ENCODE results near the gene EFCAB5. TPM values are rescaled to one million over a fixed set of nuclear protein-coding genes. Genes with fewer than 3 reads are reported as not detected.

EFCAB5 gene
- total and polyA plus RNA-seq, 2 of the 8 experiments (the other 6 are each of a cell fraction or from before 2014, with no cell fraction given): 0.05 to 0.34 TPM

DNA sequence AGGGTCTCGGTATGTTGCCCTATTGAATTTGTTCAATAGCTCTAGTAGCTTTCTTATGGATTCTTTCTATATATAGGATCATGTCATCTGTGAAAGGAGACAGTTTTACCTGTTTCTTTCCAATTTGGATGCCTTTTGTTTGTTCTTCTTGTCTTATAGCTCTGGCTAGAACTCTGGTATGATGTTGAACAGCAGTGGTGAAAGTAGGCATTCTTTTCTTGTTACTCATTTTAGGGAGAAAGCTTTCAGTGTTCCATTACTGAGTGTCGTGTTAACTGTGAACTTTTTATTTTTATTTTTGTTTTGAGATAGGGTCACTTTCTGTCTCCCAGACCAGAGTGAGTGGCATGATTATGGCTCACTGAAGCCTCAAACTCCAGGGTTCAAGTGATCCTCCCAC, 21.2 kb downstream of the EFCAB5 start:
- Histone ChIP-seq H2BK5ac (ENCODE audit: low read depth, low read length) (no peak overlapping the region), H4K20me1 (replicated peaks in 1 of 2; ENCODE audit: control insufficient read depth in 1 of 2, insufficient read depth in 2 of 2, low read length in 2 of 2) (no peaks in the 10 kb centered on the region), H3K9me3 (ENCODE audit: insufficient read depth in 2 of 2, low read depth in 1 of 2, low read length in 1 of 2) (0 out of 4 replicates have a peak, but pooled peaks cover 0 to 3% of the 10 kb centered on the region in 2 experiments), H2BK15ac (ENCODE audit: low read length) (no peak overlapping the region), H2BK120ac (replicated peaks; ENCODE audit: low read depth, low read length) (no peak overlapping the region), H3K4me1 (replicated peaks in 1 of 4; ENCODE audit: control insufficient read depth in 3 of 4, insufficient read depth in 4 of 4, low read length in 3 of 4) (no peaks in the 10 kb centered on the region; a peak in 1 of 7 replicates), H3K14ac (ENCODE audit: insufficient read length) (no peak overlapping the region), H4K91ac (replicated peaks; ENCODE audit: insufficient read length, low read length) (no peak overlapping the region), H4K5ac (ENCODE audit: insufficient read length, low read depth, low read length) (no peak overlapping the region), H3K9ac (replicated peaks in 1 of 4; ENCODE audit: extremely low read depth in 1 of 4, low read depth in 3 of 4, low read length in 3 of 4) (no peak overlapping the region), H2AFZ (ENCODE audit: low read length) (no peak overlapping the region), H3K27me3 (replicated peaks in 1 of 4; ENCODE audit: control insufficient read depth in 3 of 4, extremely low read depth in 1 of 4, insufficient read depth in 3 of 4, low read length in 3 of 4) (no peaks in the 10 kb centered on the region), H3K79me2 (ENCODE audit: control insufficient read depth in 1 of 2, insufficient read depth in 2 of 2, low read length in 2 of 2) (no peaks in the 10 kb centered on the region), H2AK5ac (ENCODE audit: low read depth, low read length) (no peak overlapping the region), H3K27ac (ENCODE audit: low read depth, low read length) (no peak overlapping the region), H3K23ac (ENCODE audit: insufficient read length) (no peak overlapping the region), H3K79me1 (ENCODE audit: low read depth, low read length) (no peaks in the 10 kb centered on the region), H2BK12ac (ENCODE audit: low read depth, low read length) (no peak overlapping the region), H3K4me3 (ENCODE audit: extremely low read depth in 1 of 4, insufficient read depth in 2 of 4, low read depth in 3 of 4, low read length in 4 of 4) (no peak overlapping the region), H3K23me2 (ENCODE audit: low read depth, low read length) (no peaks in the 10 kb centered on the region), H3K56ac (replicated peaks; ENCODE audit: insufficient read length, low read depth, low read length) (no peak overlapping the region), H2BK20ac (ENCODE audit: low read length) (no peak overlapping the region), H4K8ac (ENCODE audit: extremely low read depth, insufficient read depth, low read length) (no peak overlapping the region), H3K4ac (replicated peaks; ENCODE audit: insufficient read length, low read depth, low read length) (no peak overlapping the region), H3K18ac (ENCODE audit: extremely low read depth, low read length) (no peak overlapping the region), H3K36me3 (ENCODE audit: control insufficient read depth in 2 of 4, insufficient read depth in 4 of 4, low read length in 3 of 4) (no peaks in the 10 kb centered on the region), H3K4me2 (ENCODE audit: insufficient read depth in 1 of 2, low read depth in 2 of 2, low read length in 2 of 2) (no peak overlapping the region)
- no peak for FAIRE-seq
- WGBS, 2 experiments (ENCODE audit: extremely low coverage in 1 of 2, insufficient coverage in 1 of 2, insufficient read length in 1 of 2, insufficient replicate concordance in 2 of 2, low coverage in 1 of 2, low lambda C conversion rate in 2 of 2, missing lambda C conversion rate in 1 of 2): 95% methylated on average over 2 of the region's 2 CpGs; no CpG with 5 or more reads in 1 of the 2 experiments
- ChIA-PET POLR2A (ENCODE audit: partially characterized antibody) (no interaction called here), CTCF (ENCODE audit: partially characterized antibody) (interaction anchor here (0.6 to 2.3 kb wide), 3 partner anchors 28 to 96 kb away, joined by 3 to 5 read pairs (median 5); no protein-coding TSS in a partner anchor)
- no peak for DNase-seq (ENCODE audit: low read depth in 1 of 2, low spot score in 2 of 2)
- no peak for TF ChIP-seq SP1 (IDR thresholded peaks at IDR 0.05; ENCODE audit: low read depth, low read length)
- TF ChIP-seq JUND (IDR thresholded peaks at IDR 0.05; ENCODE audit: low read length): no peak
- no peak for TF ChIP-seq TEAD4 (IDR thresholded peaks at IDR 0.05; ENCODE audit: low read depth, low read length)
- TF ChIP-seq TAF7 (optimal IDR thresholded peaks at IDR 0.05; ENCODE audit: borderline replicate concordance, low read depth, low read length): no peak
- TF ChIP-seq ASH2L (IDR thresholded peaks at IDR 0.05; ENCODE audit: low read length): no peak
- TF ChIP-seq SAP30 (IDR thresholded peaks at IDR 0.05; ENCODE audit: insufficient read depth, insufficient replicate concordance, low read length): no peak
- no peak for TF ChIP-seq KDM1A (IDR thresholded peaks at IDR 0.05; ENCODE audit: borderline replicate concordance, low read length)
- TF ChIP-seq, protein P1, sequence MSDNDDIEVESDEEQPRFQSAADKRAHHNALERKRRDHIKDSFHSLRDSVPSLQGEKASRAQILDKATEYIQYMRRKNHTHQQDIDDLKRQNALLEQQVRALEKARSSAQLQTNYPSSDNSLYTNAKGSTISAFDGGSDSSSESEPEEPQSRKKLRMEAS (IDR thresholded peaks at IDR 0.05): no peak
- TF ChIP-seq RFX5 (IDR thresholded peaks at IDR 0.05; ENCODE audit: borderline replicate concordance, low read depth, low read length): no peak
- TF ChIP-seq RAD21 (IDR thresholded peaks at IDR 0.05 in 1 of 2, conservative IDR thresholded peaks at IDR 0.05 in 1 of 2; ENCODE audit: low read depth in 2 of 2, low read length in 2 of 2): no peak
- TF ChIP-seq EGR1 (IDR thresholded peaks at IDR 0.05; ENCODE audit: borderline replicate concordance, low read depth, low read length): no peak
- no peak for TF ChIP-seq RNF2 (IDR thresholded peaks at IDR 0.05; ENCODE audit: borderline replicate concordance, low read depth, low read length, missing control alignments, poor library complexity, severe bottlenecking)
- no peak for TF ChIP-seq TAF1 (IDR thresholded peaks at IDR 0.05; ENCODE audit: low read depth, low read length)
- no peak for TF ChIP-seq CBX5 (IDR thresholded peaks at IDR 0.05; ENCODE audit: low read depth, low read length)
